ENCODE data around the gene SCAMP1.
A peak's percentile ranks its signal among the peaks of the same experiment; 100 is the strongest.

SCAMP1 gene

GRCh38 chr5:78505860-78506259 is 145.4 kb downstream of the SCAMP1 start:
- peaks cover 28% of the 10 kb centered on the region for H3K4me1 Mint-ChIP-seq
- no peaks in the 10 kb centered on the region for H3K9me3 Mint-ChIP-seq
- no peak overlapping the region for H3K4me3 Mint-ChIP-seq
- H3K27me3 Mint-ChIP-seq, result no peaks in the 10 kb centered on the region
- no peaks in the 10 kb centered on the region for H3K36me3 Mint-ChIP-seq
- ATAC-seq, result no peak
- H3K27ac Mint-ChIP-seq, result no peak overlapping the region

- peaks cover 25% of the 10 kb centered on the region for H3K4me1 Mint-ChIP-seq
- no peaks in the 10 kb centered on the region for H3K27me3 Mint-ChIP-seq
- H3K36me3 Mint-ChIP-seq, result no peaks in the 10 kb centered on the region
- no peak overlapping the region for H3K27ac Mint-ChIP-seq
- no peak overlapping the region for H3K4me3 Mint-ChIP-seq
- no peaks in the 10 kb centered on the region for H3K9me3 Mint-ChIP-seq
- ATAC-seq, result no peak
Measured at GRCh38 chr5:78506261-78507024, 146.0 kb downstream of the SCAMP1 start.

GRCh38 chr5:78507531-78507930 is 147.1 kb downstream of the SCAMP1 start:
- Mint-ChIP-seq H3K36me3 (no peaks in the 10 kb centered on the region), H3K4me1 (peaks cover 17% of the 10 kb centered on the region), H3K27ac (no peak overlapping the region), H3K9me3 (no peaks in the 10 kb centered on the region), H3K27me3 (no peaks in the 10 kb centered on the region), H3K4me3 (no peak overlapping the region)
- ATAC-seq, result no peak

- ATAC-seq, result no peak
- Mint-ChIP-seq H3K27me3 (no peaks in the 10 kb centered on the region), H3K27ac (no peak overlapping the region), H3K4me1 (peaks cover 17% of the 10 kb centered on the region), H3K4me3 (no peak overlapping the region), H3K36me3 (no peaks in the 10 kb centered on the region), H3K9me3 (no peaks in the 10 kb centered on the region)
Measured at GRCh38 chr5:78508186-78508765, 147.9 kb downstream of the SCAMP1 start.

GRCh38 chr5:78509145-78509865 is 148.9 kb downstream of the SCAMP1 start:
- peak overlapping the region; percentile 5 for H3K27ac Mint-ChIP-seq
- H3K4me3 Mint-ChIP-seq, result peak overlapping the region; percentile 60
- H3K36me3 Mint-ChIP-seq, result peaks cover 10% of the 10 kb centered on the region
- no peaks in the 10 kb centered on the region for H3K9me3 Mint-ChIP-seq
- no peaks in the 10 kb centered on the region for H3K27me3 Mint-ChIP-seq
- H3K4me1 Mint-ChIP-seq, result peaks cover 17% of the 10 kb centered on the region
- no peak for ATAC-seq

- Mint-ChIP-seq H3K36me3 (peaks cover 18% of the 10 kb centered on the region), H3K27ac (peak overlapping the region; percentile 5), H3K9me3 (no peaks in the 10 kb centered on the region), H3K27me3 (no peaks in the 10 kb centered on the region), H3K4me3 (peak overlapping the region; percentile 60), H3K4me1 (peaks cover 17% of the 10 kb centered on the region)
- peak; percentile 89 for ATAC-seq
Measured at GRCh38 chr5:78509884-78510769, 149.7 kb downstream of the SCAMP1 start.

- Mint-ChIP-seq H3K27ac (no peak overlapping the region), H3K4me1 (peaks cover 17% of the 10 kb centered on the region), H3K36me3 (peaks cover 23% of the 10 kb centered on the region), H3K4me3 (no peak overlapping the region), H3K27me3 (no peaks in the 10 kb centered on the region), H3K9me3 (no peaks in the 10 kb centered on the region)
- no peak for ATAC-seq
Measured at GRCh38 chr5:78511121-78511906, 150.9 kb downstream of the SCAMP1 start.

GRCh38 chr5:78512435-78512834 is 152.0 kb downstream of the SCAMP1 start:
- H3K4me1 Mint-ChIP-seq, result peaks cover 17% of the 10 kb centered on the region
- H3K27ac Mint-ChIP-seq, result no peak overlapping the region
- H3K27me3 Mint-ChIP-seq, result no peaks in the 10 kb centered on the region
- H3K4me3 Mint-ChIP-seq, result no peak overlapping the region
- ATAC-seq, result no peak
- no peaks in the 10 kb centered on the region for H3K9me3 Mint-ChIP-seq
- peaks cover 29% of the 10 kb centered on the region for H3K36me3 Mint-ChIP-seq

GRCh38 chr5:78513441-78513840 is 153.0 kb downstream of the SCAMP1 start:
- no peak overlapping the region for H3K4me3 Mint-ChIP-seq
- no peak overlapping the region for H3K27ac Mint-ChIP-seq
- H3K4me1 Mint-ChIP-seq, result peaks cover 17% of the 10 kb centered on the region
- H3K27me3 Mint-ChIP-seq, result no peaks in the 10 kb centered on the region
- peaks cover 29% of the 10 kb centered on the region for H3K36me3 Mint-ChIP-seq
- H3K9me3 Mint-ChIP-seq, result no peaks in the 10 kb centered on the region
- ATAC-seq, result no peak

- ATAC-seq, result no peak
- no peaks in the 10 kb centered on the region for H3K27me3 Mint-ChIP-seq
- no peak overlapping the region for H3K4me3 Mint-ChIP-seq
- H3K36me3 Mint-ChIP-seq, result peaks cover 29% of the 10 kb centered on the region
- peaks cover 11% of the 10 kb centered on the region for H3K4me1 Mint-ChIP-seq
- H3K27ac Mint-ChIP-seq, result no peak overlapping the region
- H3K9me3 Mint-ChIP-seq, result no peaks in the 10 kb centered on the region
Measured at GRCh38 chr5:78514427-78515330, 154.3 kb downstream of the SCAMP1 start.

- H3K36me3 Mint-ChIP-seq, result peaks cover 29% of the 10 kb centered on the region
- no peak overlapping the region for H3K4me3 Mint-ChIP-seq
- no peaks in the 10 kb centered on the region for H3K9me3 Mint-ChIP-seq
Measured at GRCh38 chr5:78515670-78516069, 155.3 kb downstream of the SCAMP1 start.

GRCh38 chr5:78518365-78519197 is 158.2 kb downstream of the SCAMP1 start:
- Mint-ChIP-seq H3K27ac (no peak overlapping the region), H3K27me3 (no peaks in the 10 kb centered on the region), H3K36me3 (peaks cover 38% of the 10 kb centered on the region), H3K4me3 (no peak overlapping the region), H3K4me1 (no peaks in the 10 kb centered on the region), H3K9me3 (no peaks in the 10 kb centered on the region)
- no peak for ATAC-seq

More at GRCh38 chr5:78515670-78516069, 155.3 kb downstream of the SCAMP1 start:
- Mint-ChIP-seq H3K27me3 (no peaks in the 10 kb centered on the region), H3K27ac (no peak overlapping the region), H3K4me1 (peaks cover 1% of the 10 kb centered on the region)
- ATAC-seq, result no peak
